ENCODE data around the gene POU2AF1. TPM values are rescaled to one million over a fixed set of nuclear protein-coding genes. Genes with fewer than 3 reads are reported as not detected.
"Not testable (repeated sequence)": the region's sequence is repeated elsewhere in the genome, so short reads cannot be mapped to it uniquely, and the experiment has no call there.

The POU2AF1 gene
- total RNA-seq, 2 experiments from 2014 or later: 26.9 to 28.3 TPM

GRCh38 chr11:111320199-111320598 is 58.9 kb downstream of the POU2AF1 start:
- H3K9me3 Mint-ChIP-seq; CTCF ChIA-PET; POLR2A ChIA-PET; H3K36me3 Mint-ChIP-seq; intact Hi-C loops (cut with micrococcal nuclease); DNase-seq; H3K27ac Mint-ChIP-seq; H3K4me3 Mint-ChIP-seq; H3K4me1 Mint-ChIP-seq (ENCODE audit: low read depth): not testable (repeated sequence)
- peaks cover 11% of the 10 kb centered on the region for H3K27me3 Mint-ChIP-seq

GRCh38 chr11:111319296-111319695 is 59.8 kb downstream of the POU2AF1 start:
- H3K36me3 Mint-ChIP-seq: no peaks in the 10 kb centered on the region
- no peak for DNase-seq
- no peak overlapping the region for H3K4me3 Mint-ChIP-seq
- H3K27me3 Mint-ChIP-seq: peaks cover 14% of the 10 kb centered on the region
- intact Hi-C loops (cut with micrococcal nuclease): no loop called here
- CTCF ChIA-PET: interaction anchor here (0.9 kb wide), 1 partner anchor 37 kb away, joined by 3 read pairs; no protein-coding TSS in a partner anchor
- no peaks in the 10 kb centered on the region for H3K4me1 Mint-ChIP-seq (ENCODE audit: low read depth)
- POLR2A ChIA-PET: no interaction called here
- no peaks in the 10 kb centered on the region for H3K9me3 Mint-ChIP-seq
- no peak overlapping the region for H3K27ac Mint-ChIP-seq

- intact Hi-C loops (cut with micrococcal nuclease): no loop called here
- Mint-ChIP-seq H3K27ac (no peak overlapping the region), H3K27me3 (peaks cover 23% of the 10 kb centered on the region), H3K4me1 (ENCODE audit: low read depth) (no peaks in the 10 kb centered on the region), H3K9me3 (no peaks in the 10 kb centered on the region), H3K4me3 (no peak overlapping the region), H3K36me3 (no peaks in the 10 kb centered on the region)
- ChIA-PET CTCF (no interaction called here), POLR2A (no interaction called here)
- no peak for DNase-seq
Measured at GRCh38 chr11:111312076-111312475, 67.0 kb downstream of the POU2AF1 start.

- Mint-ChIP-seq H3K27me3 (peaks cover 23% of the 10 kb centered on the region), H3K4me3 (no peak overlapping the region), H3K36me3 (no peaks in the 10 kb centered on the region), H3K27ac (no peak overlapping the region), H3K9me3 (no peaks in the 10 kb centered on the region), H3K4me1 (ENCODE audit: low read depth) (no peaks in the 10 kb centered on the region)
- intact Hi-C loops (cut with micrococcal nuclease): no loop called here
- ChIA-PET CTCF (interaction anchor here (1.1 kb wide), 1 partner anchor 28 kb away, joined by 3 read pairs; no protein-coding TSS in a partner anchor), POLR2A (no interaction called here)
- no peak for DNase-seq
Measured at GRCh38 chr11:111310723-111311122, 68.4 kb downstream of the POU2AF1 start.

- H3K9me3 Mint-ChIP-seq: no peaks in the 10 kb centered on the region
- intact Hi-C loops (cut with micrococcal nuclease): no loop called here
- CTCF ChIA-PET: interaction anchor here (1.1 to 1.8 kb wide), 2 partner anchors 27 to 113 kb away, joined by 3 to 6 read pairs; no protein-coding TSS in a partner anchor
- no peak overlapping the region for H3K4me3 Mint-ChIP-seq
- POLR2A ChIA-PET: no interaction called here
- H3K4me1 Mint-ChIP-seq (ENCODE audit: low read depth): no peaks in the 10 kb centered on the region
- peaks cover 25% of the 10 kb centered on the region for H3K27me3 Mint-ChIP-seq
- H3K36me3 Mint-ChIP-seq: no peaks in the 10 kb centered on the region
- H3K27ac Mint-ChIP-seq: no peak overlapping the region
- DNase-seq: no peak
Measured at GRCh38 chr11:111310088-111310487, 69.0 kb downstream of the POU2AF1 start.

- H3K9me3 Mint-ChIP-seq: no peaks in the 10 kb centered on the region
- H3K27ac Mint-ChIP-seq: no peak overlapping the region
- intact Hi-C loops (cut with micrococcal nuclease): no loop called here
- H3K4me1 Mint-ChIP-seq (ENCODE audit: low read depth): no peaks in the 10 kb centered on the region
- DNase-seq: no peak
- H3K36me3 Mint-ChIP-seq: no peaks in the 10 kb centered on the region
- ChIA-PET POLR2A (no interaction called here), CTCF (interaction anchor here (1.1 to 1.8 kb wide), 2 partner anchors 27 to 114 kb away, joined by 3 to 6 read pairs; no protein-coding TSS in a partner anchor)
- peaks cover 23% of the 10 kb centered on the region for H3K27me3 Mint-ChIP-seq
- H3K4me3 Mint-ChIP-seq: no peak overlapping the region
Measured at GRCh38 chr11:111309215-111309915, 69.7 kb downstream of the POU2AF1 start.

- H3K4me1 Mint-ChIP-seq (ENCODE audit: low read depth): no peaks in the 10 kb centered on the region
- no peak overlapping the region for H3K4me3 Mint-ChIP-seq
- no peak overlapping the region for H3K27ac Mint-ChIP-seq
- intact Hi-C loops (cut with micrococcal nuclease): no loop called here
- no peaks in the 10 kb centered on the region for H3K9me3 Mint-ChIP-seq
- peaks cover 23% of the 10 kb centered on the region for H3K27me3 Mint-ChIP-seq
- CTCF ChIA-PET: no interaction called here
- no peaks in the 10 kb centered on the region for H3K36me3 Mint-ChIP-seq
- POLR2A ChIA-PET: no interaction called here
- no peak for DNase-seq
Measured at GRCh38 chr11:111308140-111308539, 70.9 kb downstream of the POU2AF1 start.

GRCh38 chr11:111307472-111308108 is 71.5 kb downstream of the POU2AF1 start:
- Mint-ChIP-seq H3K9me3 (no peaks in the 10 kb centered on the region), H3K27ac (no peak overlapping the region), H3K4me3 (no peak overlapping the region), H3K36me3 (no peaks in the 10 kb centered on the region), H3K27me3 (peaks cover 23% of the 10 kb centered on the region), H3K4me1 (ENCODE audit: low read depth) (no peaks in the 10 kb centered on the region)
- ChIA-PET CTCF (no interaction called here), POLR2A (no interaction called here)
- intact Hi-C loops (cut with micrococcal nuclease): no loop called here
- DNase-seq: no peak

- DNase-seq: no peak
- ChIA-PET POLR2A (no interaction called here), CTCF (interaction anchor here (1.3 kb wide), 1 partner anchor 118 kb away, joined by 4 read pairs; no protein-coding TSS in a partner anchor)
- Mint-ChIP-seq H3K36me3 (no peaks in the 10 kb centered on the region), H3K4me1 (ENCODE audit: low read depth) (no peaks in the 10 kb centered on the region), H3K27me3 (peaks cover 25% of the 10 kb centered on the region), H3K27ac (no peak overlapping the region), H3K9me3 (no peaks in the 10 kb centered on the region), H3K4me3 (no peak overlapping the region)
- intact Hi-C loops (cut with micrococcal nuclease): no loop called here
Measured at GRCh38 chr11:111306321-111306720, 72.8 kb downstream of the POU2AF1 start.

- Mint-ChIP-seq H3K9me3 (no peaks in the 10 kb centered on the region), H3K4me1 (ENCODE audit: low read depth) (no peaks in the 10 kb centered on the region), H3K4me3 (no peak overlapping the region), H3K27ac (no peak overlapping the region), H3K36me3 (no peaks in the 10 kb centered on the region), H3K27me3 (peaks cover 29% of the 10 kb centered on the region)
- ChIA-PET CTCF (interaction anchor here (1.3 kb wide), 1 partner anchor 118 kb away, joined by 4 read pairs; no protein-coding TSS in a partner anchor), POLR2A (no interaction called here)
- no peak for DNase-seq
- intact Hi-C loops (cut with micrococcal nuclease): no loop called here
Measured at GRCh38 chr11:111305876-111306275, 73.2 kb downstream of the POU2AF1 start.

- no peak overlapping the region for H3K27ac Mint-ChIP-seq
- no peaks in the 10 kb centered on the region for H3K36me3 Mint-ChIP-seq
- POLR2A ChIA-PET: no interaction called here
- H3K9me3 Mint-ChIP-seq: no peaks in the 10 kb centered on the region
- H3K4me3 Mint-ChIP-seq: no peak overlapping the region
- H3K4me1 Mint-ChIP-seq (ENCODE audit: low read depth): no peaks in the 10 kb centered on the region
- no peak for DNase-seq
- peaks cover 33% of the 10 kb centered on the region for H3K27me3 Mint-ChIP-seq
- CTCF ChIA-PET: interaction anchor here (1.3 kb wide), 1 partner anchor 119 kb away, joined by 4 read pairs; no protein-coding TSS in a partner anchor
- intact Hi-C loops (cut with micrococcal nuclease): no loop called here
Measured at GRCh38 chr11:111305162-111305802, 73.8 kb downstream of the POU2AF1 start.

GRCh38 chr11:111303461-111303860 is 75.6 kb downstream of the POU2AF1 start:
- POLR2A ChIA-PET: no interaction called here
- peaks cover 33% of the 10 kb centered on the region for H3K27me3 Mint-ChIP-seq
- intact Hi-C loops (cut with micrococcal nuclease): no loop called here
- no peaks in the 10 kb centered on the region for H3K36me3 Mint-ChIP-seq
- H3K4me1 Mint-ChIP-seq (ENCODE audit: low read depth): no peaks in the 10 kb centered on the region
- no peak for DNase-seq
- CTCF ChIA-PET: interaction anchor here (1.0 kb wide), 2 partner anchors 21 to 228 kb away, joined by 3 to 5 read pairs; no protein-coding TSS in a partner anchor
- H3K27ac Mint-ChIP-seq: no peak overlapping the region
- H3K9me3 Mint-ChIP-seq: no peaks in the 10 kb centered on the region
- no peak overlapping the region for H3K4me3 Mint-ChIP-seq
